Glutamatergic neuron (in vitro differentiated cells): Measurements from ENCODE around the gene SHC4. TPM values are rescaled to one million over a fixed set of nuclear protein-coding genes. Genes with fewer than 3 reads are reported as not detected.

Source experiments
- DNase-seq: peaks from one replicate; pipeline ENCODE4 v3.0.0; 2022
- H3K27ac Mint-ChIP-seq: one replicate; pipeline ENCODE4 v1.8.0; 2020; ENCODE audit warnings: mild to moderate bottlenecking, mixed read lengths, inconsistent platforms; ENCODE audit not compliant: unreplicated experiment
- H3K27me3 Mint-ChIP-seq: one replicate; pipeline ENCODE4 v1.8.0; 2020; ENCODE audit warnings: mild to moderate bottlenecking, moderate library complexity, mixed read lengths, inconsistent platforms; ENCODE audit not compliant: unreplicated experiment
- H3K36me3 Mint-ChIP-seq: one replicate; pipeline ENCODE4 v1.8.0; 2020; ENCODE audit warnings: mild to moderate bottlenecking, mixed read lengths, inconsistent platforms; ENCODE audit not compliant: unreplicated experiment
- H3K4me1 Mint-ChIP-seq: one replicate; pipeline ENCODE4 v1.8.0; 2020; ENCODE audit warnings: mild to moderate bottlenecking, low read depth, mixed read lengths, inconsistent platforms; ENCODE audit not compliant: unreplicated experiment
- H3K4me3 Mint-ChIP-seq: one replicate; pipeline ENCODE4 v1.8.0; 2020; ENCODE audit warnings: mild to moderate bottlenecking, mixed read lengths, inconsistent platforms; ENCODE audit not compliant: unreplicated experiment
- H3K9me3 Mint-ChIP-seq: one replicate; pipeline ENCODE4 v1.8.0; 2020; ENCODE audit warnings: mild to moderate bottlenecking, moderate library complexity, mixed read lengths, inconsistent platforms; ENCODE audit not compliant: unreplicated experiment
- total RNA-seq: library from RNA; stranded (reverse); fragmentation: NEBNext Ultra II Directional; extraction: Animal tissue kit (Norgen Biotek cat#: 25700); gene quantifications from one replicate; pipeline ENCODE4 v1.2.1, GENCODE V29; 2021; ENCODE audit not compliant: unreplicated experiment
- TF ChIP-seq, protein P1 (sequence below): fragments of 200-600 bp; sonication (generic); IDR thresholded peaks from one replicate; pipeline ENCODE4 v1.5.0; 2021; ENCODE audit not compliant: partially characterized antibody, unreplicated experiment

The SHC4 gene
- total RNA-seq, 1 donor from 2014 or later: 4.4 TPM

DNA sequence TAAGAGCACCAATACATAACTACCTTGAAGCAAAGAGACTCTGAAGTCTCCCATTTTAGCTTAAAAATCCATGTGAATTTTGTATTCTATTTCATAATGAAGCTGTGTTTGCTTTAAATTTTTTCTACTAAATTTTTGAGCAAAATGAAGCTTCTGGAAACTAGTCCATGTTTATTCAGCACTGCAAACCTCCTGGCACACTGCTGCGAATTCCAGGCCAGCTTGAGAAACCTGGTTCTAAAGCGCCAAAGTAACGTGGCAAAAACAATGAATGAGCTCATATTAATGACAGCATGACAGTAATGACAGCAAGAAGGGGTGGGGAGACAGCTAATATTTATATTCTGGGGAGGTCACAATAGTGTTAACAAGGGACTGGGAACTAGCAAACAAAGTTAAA lies 178.5 kb downstream of the SHC4 start:
- TF ChIP-seq, protein P1, sequence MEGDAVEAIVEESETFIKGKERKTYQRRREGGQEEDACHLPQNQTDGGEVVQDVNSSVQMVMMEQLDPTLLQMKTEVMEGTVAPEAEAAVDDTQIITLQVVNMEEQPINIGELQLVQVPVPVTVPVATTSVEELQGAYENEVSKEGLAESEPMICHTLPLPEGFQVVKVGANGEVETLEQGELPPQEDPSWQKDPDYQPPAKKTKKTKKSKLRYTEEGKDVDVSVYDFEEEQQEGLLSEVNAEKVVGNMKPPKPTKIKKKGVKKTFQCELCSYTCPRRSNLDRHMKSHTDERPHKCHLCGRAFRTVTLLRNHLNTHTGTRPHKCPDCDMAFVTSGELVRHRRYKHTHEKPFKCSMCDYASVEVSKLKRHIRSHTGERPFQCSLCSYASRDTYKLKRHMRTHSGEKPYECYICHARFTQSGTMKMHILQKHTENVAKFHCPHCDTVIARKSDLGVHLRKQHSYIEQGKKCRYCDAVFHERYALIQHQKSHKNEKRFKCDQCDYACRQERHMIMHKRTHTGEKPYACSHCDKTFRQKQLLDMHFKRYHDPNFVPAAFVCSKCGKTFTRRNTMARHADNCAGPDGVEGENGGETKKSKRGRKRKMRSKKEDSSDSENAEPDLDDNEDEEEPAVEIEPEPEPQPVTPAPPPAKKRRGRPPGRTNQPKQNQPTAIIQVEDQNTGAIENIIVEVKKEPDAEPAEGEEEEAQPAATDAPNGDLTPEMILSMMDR: no peak
- no peaks in the 10 kb centered on the region for H3K36me3 Mint-ChIP-seq
- H3K27ac Mint-ChIP-seq: no peak overlapping the region
- H3K4me1 Mint-ChIP-seq: no peaks in the 10 kb centered on the region
- no peaks in the 10 kb centered on the region for H3K27me3 Mint-ChIP-seq
- H3K4me3 Mint-ChIP-seq: no peak overlapping the region
- DNase-seq: no peak
- H3K9me3 Mint-ChIP-seq: no peaks in the 10 kb centered on the region

DNA sequence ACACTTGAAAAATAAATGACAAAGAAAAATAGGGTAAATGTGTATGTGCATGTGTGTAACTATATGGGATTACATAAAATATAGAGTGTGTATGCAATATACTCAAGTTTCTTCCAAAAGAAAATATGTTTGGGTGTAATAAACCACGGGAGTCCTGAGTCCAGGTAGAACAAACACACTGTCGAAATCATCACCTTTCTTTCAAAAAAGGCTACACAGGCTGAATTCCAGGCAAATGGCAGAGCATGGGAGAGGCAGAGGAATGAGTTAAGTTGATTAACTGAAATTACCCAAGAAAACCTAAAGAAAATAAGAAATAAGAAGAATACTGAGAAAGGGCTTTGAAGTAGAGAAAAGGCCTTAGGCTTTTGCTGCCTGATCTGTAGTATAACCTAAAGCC lies 179.0 kb downstream of the SHC4 start:
- no peaks in the 10 kb centered on the region for H3K27me3 Mint-ChIP-seq
- no peaks in the 10 kb centered on the region for H3K36me3 Mint-ChIP-seq
- no peaks in the 10 kb centered on the region for H3K4me1 Mint-ChIP-seq
- H3K9me3 Mint-ChIP-seq: no peaks in the 10 kb centered on the region
- DNase-seq: no peak
- TF ChIP-seq, protein P1: no peak
- no peak overlapping the region for H3K27ac Mint-ChIP-seq
- no peak overlapping the region for H3K4me3 Mint-ChIP-seq

DNA sequence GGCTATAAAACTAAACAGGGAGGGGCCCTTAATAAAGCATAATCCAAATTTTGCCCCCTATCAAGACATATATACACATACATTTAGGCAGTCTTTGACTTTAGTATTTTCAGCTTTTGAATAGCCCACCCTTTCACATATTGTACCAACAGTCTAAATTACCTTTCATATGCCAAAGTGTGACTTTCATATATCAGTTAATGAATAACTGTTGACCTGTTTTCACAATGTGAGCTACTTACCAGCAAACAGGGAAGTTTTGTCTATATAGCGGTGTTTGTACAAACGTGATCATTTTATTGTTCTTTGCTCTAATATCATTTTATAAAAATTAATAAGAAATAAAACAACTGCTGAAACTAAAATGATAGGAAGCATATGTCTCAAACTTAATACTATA lies 180.8 kb downstream of the SHC4 start:
- H3K4me1 Mint-ChIP-seq: no peaks in the 10 kb centered on the region
- no peaks in the 10 kb centered on the region for H3K36me3 Mint-ChIP-seq
- H3K27me3 Mint-ChIP-seq: no peaks in the 10 kb centered on the region
- H3K27ac Mint-ChIP-seq: no peak overlapping the region
- TF ChIP-seq, protein P1: no peak
- no peak for DNase-seq
- no peaks in the 10 kb centered on the region for H3K9me3 Mint-ChIP-seq
- no peak overlapping the region for H3K4me3 Mint-ChIP-seq

DNA sequence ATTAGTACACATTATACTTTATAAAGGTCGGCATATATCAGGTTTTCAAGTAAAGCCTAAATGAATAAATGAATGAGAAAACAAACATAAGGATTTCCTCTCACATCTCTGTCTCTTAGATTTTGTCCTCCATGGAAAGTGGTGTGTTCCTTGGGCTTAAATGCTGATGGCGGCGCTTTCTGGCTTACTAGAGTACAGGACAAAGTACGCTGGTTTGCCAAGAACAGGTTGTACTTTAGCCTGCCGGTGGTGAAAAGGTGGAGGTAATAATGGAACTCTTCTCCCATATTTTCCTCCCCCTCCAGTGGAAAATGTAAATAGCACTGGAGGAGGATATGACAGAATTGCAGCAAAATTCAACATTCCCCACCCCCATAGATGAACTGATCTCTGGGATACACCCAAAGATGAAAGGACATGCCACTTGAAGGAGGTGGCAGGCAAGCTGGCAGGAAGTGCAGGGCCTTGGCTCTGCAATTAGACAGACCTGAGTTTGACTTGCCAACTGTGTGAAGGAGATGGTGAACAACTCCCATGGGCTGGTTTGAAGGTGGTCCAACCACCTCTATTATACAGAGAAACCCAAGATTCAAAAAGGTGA lies 182.1 kb downstream of the SHC4 start:
- Mint-ChIP-seq H3K4me3 (no peak overlapping the region), H3K27me3 (no peaks in the 10 kb centered on the region), H3K9me3 (no peaks in the 10 kb centered on the region), H3K4me1 (no peaks in the 10 kb centered on the region), H3K36me3 (no peaks in the 10 kb centered on the region), H3K27ac (no peak overlapping the region)
- TF ChIP-seq, protein P1: no peak
- DNase-seq: no peak

DNA sequence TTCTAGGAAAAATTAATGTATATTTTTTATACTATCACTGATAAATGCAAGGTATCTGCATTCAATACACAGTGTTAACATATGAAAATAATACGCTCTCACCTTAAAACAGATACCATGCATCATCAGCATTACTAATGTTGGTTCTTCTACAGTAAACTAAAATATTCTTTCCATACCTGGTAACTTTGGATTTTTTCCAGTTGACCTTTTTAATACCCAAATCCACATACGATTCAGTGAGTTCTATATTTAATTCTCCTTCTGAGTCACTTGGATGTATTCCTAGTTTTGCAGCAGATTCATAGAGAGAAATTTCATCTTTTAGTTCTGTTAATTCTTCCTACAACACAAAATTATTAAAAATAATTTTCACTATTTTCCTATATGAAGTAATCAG lies 182.7 kb downstream of the SHC4 start:
- Mint-ChIP-seq H3K27ac (no peak overlapping the region), H3K4me3 (no peak overlapping the region), H3K36me3 (no peaks in the 10 kb centered on the region), H3K27me3 (no peaks in the 10 kb centered on the region), H3K4me1 (no peaks in the 10 kb centered on the region), H3K9me3 (no peaks in the 10 kb centered on the region)
- no peak for DNase-seq
- TF ChIP-seq, protein P1: no peak
